HCT116 (cell line): ENCODE data around the gene RIPOR2. TPM values are rescaled to one million over a fixed set of nuclear protein-coding genes. Genes with fewer than 3 reads are reported as not detected.

ENCODE experiments used
- ATAC-seq: fragments of 200-7000 bp; cut with Tn5 transposase; 2 replicates; pipeline ENCODE4 v1.9.1; 2020; ENCODE audit warnings: mild to moderate bottlenecking, moderate library complexity
- BruUV-seq: library from RNA; stranded (reverse); fragments of 400-500 nt; replicated peaks from 2 replicates; lab custom pipeline; 2021; lab: Mats Ljungman, UMichigan
- CTCF ChIA-PET: fragments of 300-600 bp; sonication (Branson Sonifier 250); formaldehyde crosslinking; loops from one replicate; lab custom pipeline; 2021; ENCODE audit warnings: antibody characterized with exemption; lab: Charles Lee
- POLR2A ChIA-PET: fragments of 300-600, 350-600 bp; sonication (Branson Sonifier 250); formaldehyde crosslinking; loops from one replicate; lab custom pipeline; 2021; ENCODE audit warnings: antibody characterized with exemption; lab: Charles Lee
- RAD21 ChIA-PET, 2 experiments: fragments of 300-600 bp; sonication (Branson Sonifier 250); formaldehyde crosslinking; loops; one replicate each; lab custom pipeline; 2023; ENCODE audit warnings: low total read pairs in 2 of 2; ENCODE audit not compliant: uncharacterized antibody in 2 of 2, unreplicated experiment in 2 of 2, low non-redundant PET in 1 of 2; lab: Charles Lee
- DNase-seq: peaks from one replicate; pipeline ENCODE4 v3.0.0-alpha.2; 2010; ENCODE audit warnings: low read depth, low spot score
- H2AFZ ChIP-seq: fragments of 200-600 bp; shearing (Covaris generic), sonication (generic); 2 replicates; pipeline ENCODE4 v1.6.1; 2017; ENCODE audit warnings: low read depth, mixed run types, mixed read lengths, antibody characterized with exemption, low read length; ENCODE audit not compliant: poor library complexity, severe bottlenecking
- H3K27ac ChIP-seq: 2 replicates; pipeline ENCODE4 v1.5.1; 2012; ENCODE audit warnings: low read depth, low read length
- H3K27me3 ChIP-seq: fragments of 200-600 bp; sonication (generic); 2 replicates; pipeline ENCODE4 v1.6.1; 2016; ENCODE audit warnings: mixed run types, low read length, mixed read lengths; ENCODE audit not compliant: insufficient read depth
- H3K36me3 ChIP-seq, 2 experiments: fragments of 200-500 bp in 1 of 2; fragments of 200-600 bp in 1 of 2; sonication (Bioruptor generic) in 1 of 2; sonication (generic) in 1 of 2; 2 replicates each; pipeline versions ENCODE4 v1.5.1 to v1.6.1; 2014 to 2016; ENCODE audit warnings: low read length in 2 of 2, inconsistent platforms in 1 of 2, mixed read lengths in 1 of 2, mixed run types in 1 of 2; ENCODE audit not compliant: insufficient read depth in 2 of 2, control insufficient read depth in 1 of 2
- H3K4me1 ChIP-seq, 2 experiments: fragments of 200-600 bp in 1 of 2; sonication (generic) in 1 of 2; 2 replicates each; pipeline versions ENCODE4 v1.5.1 to v1.6.1; 2012 to 2017; ENCODE audit warnings: low read length in 2 of 2, inconsistent platforms in 1 of 2, mild to moderate bottlenecking in 1 of 2, mixed read lengths in 1 of 2, mixed run types in 1 of 2, moderate library complexity in 1 of 2; ENCODE audit not compliant: insufficient read depth in 2 of 2, control insufficient read depth in 1 of 2
- H3K4me2 ChIP-seq: fragments of 200-600 bp; sonication (generic); 2 replicates; pipeline ENCODE4 v1.6.1; 2017; ENCODE audit warnings: mixed run types, low read length, mixed read lengths
- H3K4me3 ChIP-seq, 2 experiments: fragments of 200-600 bp in 1 of 2; sonication (generic) in 1 of 2; replicated peaks in 1 of 2; 2 replicates each; pipeline ENCODE4 v1.5.1; 2011 to 2016; ENCODE audit warnings: low read length in 2 of 2, control low read depth in 1 of 2, low read depth in 1 of 2, mild to moderate bottlenecking in 1 of 2, mixed read lengths in 1 of 2, mixed run types in 1 of 2
- H3K79me2 ChIP-seq: fragments of 200-600 bp; sonication (generic); 2 replicates; pipeline ENCODE4 v1.6.1; 2017; ENCODE audit warnings: mild to moderate bottlenecking, mixed run types, low read length, moderate library complexity, mixed read lengths; ENCODE audit not compliant: insufficient read depth
- H3K9ac ChIP-seq: fragments of 200-600 bp; sonication (generic); 2 replicates; pipeline ENCODE4 v1.6.1; 2016; ENCODE audit warnings: low read length, mixed read lengths
- H3K9me2 ChIP-seq: fragments of 200-600 bp; sonication (generic), shearing (Covaris generic); 2 replicates; pipeline ENCODE4 v1.6.1; 2017; ENCODE audit warnings: mixed run types, mild to moderate bottlenecking, moderate library complexity; ENCODE audit not compliant: insufficient read depth
- H3K9me3 ChIP-seq, 2 experiments: fragments of 200-500 bp in 1 of 2; fragments of 200-600 bp in 1 of 2; sonication (Bioruptor generic) in 1 of 2; sonication (generic) in 1 of 2; 2 replicates each; pipeline ENCODE4 v1.6.1; 2014 to 2017; ENCODE audit warnings: low read length in 2 of 2, mixed read lengths in 2 of 2, inconsistent platforms in 1 of 2, low read depth in 1 of 2, mild to moderate bottlenecking in 1 of 2, mixed run types in 1 of 2, moderate library complexity in 1 of 2; ENCODE audit not compliant: control insufficient read depth in 1 of 2, insufficient read depth in 1 of 2
- H4K20me1 ChIP-seq: fragments of 200-600 bp; sonication (generic), shearing (Covaris generic); 2 replicates; pipeline ENCODE4 v1.6.1; 2017; ENCODE audit warnings: mixed run types, mild to moderate bottlenecking, moderate library complexity; ENCODE audit not compliant: insufficient read depth
- CBX3 ChIP-seq: IDR thresholded peaks from 2 replicates; pipeline ENCODE4 v1.6.1; 2012; ENCODE audit warnings: low read depth
- CEBPB ChIP-seq: IDR thresholded peaks from 2 replicates; pipeline ENCODE4 v1.6.1; 2012; ENCODE audit warnings: low read depth
- EGR1 ChIP-seq: IDR thresholded peaks from 2 replicates; pipeline ENCODE4 v1.6.1; 2012; ENCODE audit warnings: low read depth
- EZH2 ChIP-seq: fragments of 200-600 bp; sonication (generic); IDR thresholded peaks from 2 replicates; pipeline ENCODE4 v1.6.1; 2017; ENCODE audit warnings: antibody characterized with exemption, mixed run types
- EZH2phosphoT487 ChIP-seq: fragments of 200-600 bp; IDR thresholded peaks from 2 replicates; pipeline ENCODE4 v1.6.1; 2018; ENCODE audit warnings: antibody characterized with exemption, borderline replicate concordance
- FOSL1 ChIP-seq: IDR thresholded peaks from 2 replicates; pipeline ENCODE4 v1.6.1; 2012; ENCODE audit warnings: low read depth
- SIN3A ChIP-seq: IDR thresholded peaks from 2 replicates; pipeline ENCODE4 v1.6.1; 2012; ENCODE audit warnings: low read depth
- SP1 ChIP-seq: IDR thresholded peaks from 2 replicates; pipeline ENCODE4 v1.6.1; 2012; ENCODE audit warnings: low read depth
- TCF7L2 ChIP-seq: IDR thresholded peaks from 2 replicates; pipeline ENCODE4 v1.7.0; 2011; ENCODE audit warnings: borderline replicate concordance, inconsistent platforms; ENCODE audit not compliant: insufficient read depth, insufficient read length; ENCODE audit errors: extremely low read depth
- ZFX ChIP-seq: fragments of 450-650 bp; IDR thresholded peaks from 2 replicates; pipeline ENCODE4 v1.6.1; 2017
- intact Hi-C: fragments of 100-400 bp; cut with micrococcal nuclease; formaldehyde crosslinking; loops from 2 replicates; pipeline ENCODE4 v1.10.0; 2022
- total RNA-seq: library from RNA; stranded (reverse); gene quantifications from one replicate; pipeline ENCODE4 v1.2.1, GENCODE V29; 2021; ENCODE audit not compliant: unreplicated experiment
- TF ChIP-seq, protein P1 (sequence below), 3 experiments: fragments of 200-600 bp in 1 of 3; sonication (generic) in 1 of 3; IDR thresholded peaks in 2 of 3; conservative IDR thresholded peaks in 1 of 3; 2 replicates each; pipeline ENCODE4 v1.5.1; 2012 to 2017; ENCODE audit warnings: low read depth in 2 of 3, low read length in 2 of 3, antibody characterized with exemption in 1 of 3, borderline replicate concordance in 1 of 3, control low read depth in 1 of 3, mild to moderate bottlenecking in 1 of 3, mixed read lengths in 1 of 3, mixed run types in 1 of 3, moderate library complexity in 1 of 3; ENCODE audit not compliant: insufficient read depth in 1 of 3
- TF ChIP-seq, protein P2 (sequence below): IDR thresholded peaks from 2 replicates; pipeline ENCODE4 v1.6.1; 2011; ENCODE audit warnings: mild to moderate bottlenecking, low read length, moderate library complexity; ENCODE audit not compliant: insufficient replicate concordance; ENCODE audit errors: extremely low read depth
- TF ChIP-seq, protein P3 (sequence below): IDR thresholded peaks from 2 replicates; pipeline ENCODE4 v1.6.1; 2012
- TF ChIP-seq, protein P4 (sequence below): IDR thresholded peaks from 2 replicates; pipeline ENCODE4 v1.6.1; 2012

Gene RIPOR2
- total RNA-seq, 1 experiment from 2014 or later = 0.44 TPM

DNA sequence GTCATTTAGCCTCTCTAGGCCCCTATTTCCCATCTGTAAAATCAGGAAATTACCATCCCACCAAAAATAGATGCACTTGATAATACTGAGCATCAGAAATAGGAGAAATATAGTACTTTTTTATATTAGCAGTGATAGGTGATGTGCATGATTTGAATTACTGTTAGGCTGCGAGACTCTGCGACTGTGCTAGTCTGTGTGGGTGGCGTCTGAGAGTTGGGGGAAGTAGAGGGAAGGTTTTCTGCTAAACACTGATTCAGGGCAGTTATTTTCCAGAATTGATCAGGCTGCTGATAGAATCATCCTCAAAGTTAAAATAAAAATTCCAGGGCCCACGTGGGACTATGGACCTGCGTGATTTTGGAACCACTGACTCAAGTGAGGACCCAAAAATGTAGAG, 76.6 kb downstream of the RIPOR2 start:
- intact Hi-C loops = loop anchor here (5.0 kb wide), 1 partner anchor 743 kb away; no protein-coding TSS in a partner anchor

More for the DNA sequence above, 76.6 kb downstream of the RIPOR2 start:
- H3K4me3 ChIP-seq = no peak overlapping the region
- H4K20me1 ChIP-seq = no peaks in the 10 kb centered on the region
- no peak for DNase-seq
- RAD21 ChIA-PET = no interaction called here
- TF ChIP-seq SP1 (no peak), ZFX (no peak), SIN3A (no peak), EZH2 (no peak), TCF7L2 (no peak), EGR1 (no peak), FOSL1 (no peak), CEBPB (no peak), CBX3 (no peak), EZH2phosphoT487 (no peak)
- TF ChIP-seq, protein P1, sequence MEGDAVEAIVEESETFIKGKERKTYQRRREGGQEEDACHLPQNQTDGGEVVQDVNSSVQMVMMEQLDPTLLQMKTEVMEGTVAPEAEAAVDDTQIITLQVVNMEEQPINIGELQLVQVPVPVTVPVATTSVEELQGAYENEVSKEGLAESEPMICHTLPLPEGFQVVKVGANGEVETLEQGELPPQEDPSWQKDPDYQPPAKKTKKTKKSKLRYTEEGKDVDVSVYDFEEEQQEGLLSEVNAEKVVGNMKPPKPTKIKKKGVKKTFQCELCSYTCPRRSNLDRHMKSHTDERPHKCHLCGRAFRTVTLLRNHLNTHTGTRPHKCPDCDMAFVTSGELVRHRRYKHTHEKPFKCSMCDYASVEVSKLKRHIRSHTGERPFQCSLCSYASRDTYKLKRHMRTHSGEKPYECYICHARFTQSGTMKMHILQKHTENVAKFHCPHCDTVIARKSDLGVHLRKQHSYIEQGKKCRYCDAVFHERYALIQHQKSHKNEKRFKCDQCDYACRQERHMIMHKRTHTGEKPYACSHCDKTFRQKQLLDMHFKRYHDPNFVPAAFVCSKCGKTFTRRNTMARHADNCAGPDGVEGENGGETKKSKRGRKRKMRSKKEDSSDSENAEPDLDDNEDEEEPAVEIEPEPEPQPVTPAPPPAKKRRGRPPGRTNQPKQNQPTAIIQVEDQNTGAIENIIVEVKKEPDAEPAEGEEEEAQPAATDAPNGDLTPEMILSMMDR (IDR thresholded peaks at IDR 0.05 in 2 of 3, conservative IDR thresholded peaks at IDR 0.05 in 1 of 3; ENCODE audit: borderline replicate concordance in 1 of 3, insufficient read depth in 1 of 3, low read depth in 2 of 3, low read length in 2 of 3) = no peak
- TF ChIP-seq, protein P2, sequence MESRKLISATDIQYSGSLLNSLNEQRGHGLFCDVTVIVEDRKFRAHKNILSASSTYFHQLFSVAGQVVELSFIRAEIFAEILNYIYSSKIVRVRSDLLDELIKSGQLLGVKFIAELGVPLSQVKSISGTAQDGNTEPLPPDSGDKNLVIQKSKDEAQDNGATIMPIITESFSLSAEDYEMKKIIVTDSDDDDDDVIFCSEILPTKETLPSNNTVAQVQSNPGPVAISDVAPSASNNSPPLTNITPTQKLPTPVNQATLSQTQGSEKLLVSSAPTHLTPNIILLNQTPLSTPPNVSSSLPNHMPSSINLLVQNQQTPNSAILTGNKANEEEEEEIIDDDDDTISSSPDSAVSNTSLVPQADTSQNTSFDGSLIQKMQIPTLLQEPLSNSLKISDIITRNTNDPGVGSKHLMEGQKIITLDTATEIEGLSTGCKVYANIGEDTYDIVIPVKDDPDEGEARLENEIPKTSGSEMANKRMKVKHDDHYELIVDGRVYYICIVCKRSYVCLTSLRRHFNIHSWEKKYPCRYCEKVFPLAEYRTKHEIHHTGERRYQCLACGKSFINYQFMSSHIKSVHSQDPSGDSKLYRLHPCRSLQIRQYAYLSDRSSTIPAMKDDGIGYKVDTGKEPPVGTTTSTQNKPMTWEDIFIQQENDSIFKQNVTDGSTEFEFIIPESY = no peak
- TF ChIP-seq, protein P3, sequence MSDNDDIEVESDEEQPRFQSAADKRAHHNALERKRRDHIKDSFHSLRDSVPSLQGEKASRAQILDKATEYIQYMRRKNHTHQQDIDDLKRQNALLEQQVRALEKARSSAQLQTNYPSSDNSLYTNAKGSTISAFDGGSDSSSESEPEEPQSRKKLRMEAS = no peak
- TF ChIP-seq, protein P4, sequence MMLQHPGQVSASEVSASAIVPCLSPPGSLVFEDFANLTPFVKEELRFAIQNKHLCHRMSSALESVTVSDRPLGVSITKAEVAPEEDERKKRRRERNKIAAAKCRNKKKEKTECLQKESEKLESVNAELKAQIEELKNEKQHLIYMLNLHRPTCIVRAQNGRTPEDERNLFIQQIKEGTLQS = no peak
- TF ChIP-seq, all 23 proteins: peak for 0
- ChIA-PET POLR2A (no interaction called here), CTCF (no interaction called here)
- Histone ChIP-seq H3K9ac (no peak overlapping the region), H3K9me3 (no peaks in the 10 kb centered on the region), H3K4me1 (peaks cover 3 to 10% of the 10 kb centered on the region in 2 experiments; a peak in 2 of 4 replicates), H3K27ac (no peak overlapping the region), H2AFZ (no peak overlapping the region), H3K27me3 (peaks cover 7% of the 10 kb centered on the region; the same call in 1 of the 2 replicates), H3K9me2 (no peaks in the 10 kb centered on the region), H3K79me2 (no peaks in the 10 kb centered on the region), H3K36me3 (no peaks in the 10 kb centered on the region), H3K4me2 (no peak overlapping the region)
- BruUV-seq = no TSS peak
- no peak for ATAC-seq
